ENCODE results near the gene SLC37A2. TPM values are rescaled to one million over a fixed set of nuclear protein-coding genes. Genes with fewer than 3 reads are reported as not detected.
"Not testable (repeated sequence)": the region's sequence is repeated elsewhere in the genome, so short reads cannot be mapped to it uniquely, and the experiment has no call there.

Gene SLC37A2
- total RNA-seq, 1 donor from 2014 or later, result 0.99 TPM

- DNase-seq (ENCODE audit: low read depth), result no peak
These were observed 20.4 kb downstream of the SLC37A2 start for GRCh38 chr11:125083312-125084056.

GRCh38 chr11:125084057-125084416, 20.9 kb downstream of the SLC37A2 start:
- DNase-seq (ENCODE audit: low read depth), result no peak

- DNase-seq (ENCODE audit: low read depth), result no peak
These were observed 21.7 kb downstream of the SLC37A2 start for GRCh38 chr11:125084761-125085231.

GRCh38 chr11:125085301-125086081, 22.4 kb downstream of the SLC37A2 start:
- no peak for DNase-seq (ENCODE audit: low read depth)

- no peak for DNase-seq (ENCODE audit: low read depth)
These were observed 23.7 kb downstream of the SLC37A2 start for GRCh38 chr11:125086633-125087296.

- DNase-seq (ENCODE audit: low read depth), result no peak
These were observed 25.0 kb downstream of the SLC37A2 start for GRCh38 chr11:125088123-125088522.

- no peak for DNase-seq (ENCODE audit: low read depth)
These were observed 25.7 kb downstream of the SLC37A2 start for GRCh38 chr11:125088576-125089455.

GRCh38 chr11:125089481-125089880, 26.4 kb downstream of the SLC37A2 start:
- DNase-seq (ENCODE audit: low read depth), result not testable (repeated sequence)

GRCh38 chr11:125090151-125090550, 27.0 kb downstream of the SLC37A2 start:
- not testable (repeated sequence) for DNase-seq (ENCODE audit: low read depth)

- DNase-seq (ENCODE audit: low read depth), result no peak
These were observed 27.7 kb downstream of the SLC37A2 start for GRCh38 chr11:125090816-125091215.

- DNase-seq (ENCODE audit: low read depth), result peak; percentile 74
These were observed 28.3 kb downstream of the SLC37A2 start for GRCh38 chr11:125091247-125091876.

GRCh38 chr11:125091877-125092664, 29.0 kb downstream of the SLC37A2 start:
- no peak for DNase-seq (ENCODE audit: low read depth)

- no peak for DNase-seq (ENCODE audit: low read depth)
These were observed 29.6 kb downstream of the SLC37A2 start for GRCh38 chr11:125092669-125093068.

GRCh38 chr11:125093502-125093901, 30.4 kb downstream of the SLC37A2 start:
- no peak for DNase-seq (ENCODE audit: low read depth)

GRCh38 chr11:125094731-125095130, 31.6 kb downstream of the SLC37A2 start:
- DNase-seq (ENCODE audit: low read depth), result no peak

- no peak for DNase-seq (ENCODE audit: low read depth)
These were observed 37.0 kb downstream of the SLC37A2 start for GRCh38 chr11:125100136-125100535.

- no peak for DNase-seq (ENCODE audit: low read depth)
These were observed 38.5 kb downstream of the SLC37A2 start for GRCh38 chr11:125101596-125101995.

GRCh38 chr11:125102025-125102424, 38.9 kb downstream of the SLC37A2 start:
- no peak for DNase-seq (ENCODE audit: low read depth)

- DNase-seq (ENCODE audit: low read depth), result no peak
These were observed 39.4 kb downstream of the SLC37A2 start for GRCh38 chr11:125102510-125102909.

- no peak for DNase-seq (ENCODE audit: low read depth)
These were observed 42.8 kb downstream of the SLC37A2 start for GRCh38 chr11:125105926-125106325.

Measured in myocyte (in vitro differentiated cells).